Psoas muscle (tissue), 8 donors: ENCODE data around the gene AVPR1B. TPM values are rescaled to one million over a fixed set of nuclear protein-coding genes. Genes with fewer than 3 reads are reported as not detected.
A peak's percentile ranks its signal among the peaks of the same experiment; 100 is the strongest.

ENCODE experiments used
- ATAC-seq, 4 donors: fragments of 200-7000 bp; cut with Tn5 transposase; one replicate each; pipeline ENCODE4 v1.9.1; 2020; ENCODE audit warnings: moderate library complexity in 3 of 4, mild to moderate bottlenecking in 2 of 4
- DNase-seq, 2 donors: peaks; one replicate each; pipeline ENCODE4 v3.0.0-alpha.2; 2020
- H3K27ac ChIP-seq: fragments of 200-600 bp; one replicate; pipeline ENCODE4 v1.8.0; 2022
- H3K27me3 ChIP-seq, 3 donors: fragments of 200-600 bp in 1 of 3; one replicate each; pipeline versions ENCODE4 v1.6.1 to v1.8.0; 2013 to 2022; ENCODE audit warnings: low read length in 2 of 3, mild to moderate bottlenecking in 2 of 3, moderate library complexity in 1 of 3; ENCODE audit not compliant: insufficient read depth in 3 of 3
- H3K36me3 ChIP-seq, 2 donors: fragments of 200-600 bp in 1 of 2; one replicate each; pipeline versions ENCODE4 v1.6.1 to v1.8.0; 2013 to 2022; ENCODE audit warnings: low read depth in 1 of 2, mild to moderate bottlenecking in 1 of 2, moderate library complexity in 1 of 2; ENCODE audit not compliant: insufficient read depth in 1 of 2
- H3K4me1 ChIP-seq: fragments of 200-600 bp; one replicate; pipeline ENCODE4 v1.8.0; 2022
- H3K4me3 ChIP-seq: fragments of 200-600 bp; one replicate; pipeline ENCODE4 v1.8.0; 2022; ENCODE audit warnings: mild to moderate bottlenecking
- H3K9me3 ChIP-seq: fragments of 200-600 bp; one replicate; pipeline ENCODE4 v1.8.0; 2022
- WGBS, 3 donors: extraction: QIAGEN DNeasy Blood & Tissue Kit; methylation state at CpG; one replicate each; pipeline versions ENCODE4 v1.1.6 to v1.1.7; 2013; 5-methylcytosine and 5-hydroxymethylcytosine counted together
- intact Hi-C, 2 donors: fragments of 100-400 bp; cut with DNase I; formaldehyde crosslinking; loops; one replicate each; pipeline versions ENCODE4 v1.11.0 to v1.14.2; 2022
- polyA plus RNA-seq, 3 donors: library from polyadenylated mRNA; stranded (reverse); fragments of 200-250 nt; gene quantifications; one replicate each; pipeline ENCODE4 v1.2.3, GENCODE V29; 2013
- total RNA-seq, 4 donors: library from RNA; stranded (reverse); fragmentation: NEBNext Ultra II Directional in 2 of 4; extraction: Animal tissue kit (Norgen Biotek cat#: 25700) in 2 of 4; gene quantifications; one replicate each; pipeline versions ENCODE4 v1.2.1 to v1.2.4, GENCODE V29; 2021 to 2023
- TF ChIP-seq, protein P1 (sequence below): fragments of 200-600 bp; IDR thresholded peaks from one replicate; pipeline ENCODE4 v1.8.0; 2022; ENCODE audit warnings: antibody characterized with exemption
- donor health status: healthy with polysubstance abuse.
- donor health status: DM: no; HTN: no; CAD: no; lungs with moderate emphysema.
- donor health status: Bipolar disorder and iron deficiency.
- donor health status: healthy.
- donor health status: DM: yes; HTN: yes; CAD: no.
- donor health status: DM: no; HTN: no; CAD: no.
- donor health status: DM: no; HTN: no; CAD: no.
- donor health status: DM: yes; HTN: yes; CAD: no.

AVPR1B gene
- total and polyA plus RNA-seq, 7 donors, result not detected

DNA sequence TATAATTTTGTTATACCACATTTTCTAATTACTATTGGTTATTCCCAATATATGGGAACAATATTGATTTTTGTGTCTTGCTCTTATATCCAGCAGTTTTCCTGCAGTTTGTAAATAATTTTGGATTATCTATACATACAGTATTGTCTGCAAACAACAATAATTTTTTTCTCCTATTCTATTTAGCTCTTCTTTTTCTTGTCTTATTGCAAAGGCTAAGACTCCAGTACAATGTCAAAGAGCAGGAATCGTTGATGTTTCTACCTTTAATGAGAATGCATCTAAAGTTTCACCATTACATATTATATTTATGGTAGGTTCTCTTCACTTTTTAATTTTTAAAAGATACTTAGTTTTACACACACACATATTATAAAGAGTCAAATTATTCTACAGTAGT is 4.1 kb upstream of the AVPR1B start:
- DNase-seq (no peak), ATAC-seq (no peak)
- Histone ChIP-seq H3K9me3 (peaks cover 9% of the 10 kb centered on the region), H3K27ac (no peak overlapping the region), H3K4me3 (no peak overlapping the region), H3K36me3 (no peaks in the 10 kb centered on the region), H3K27me3 (peaks cover 0 to 23% (median 3%) of the 10 kb centered on the region in 3 donors), H3K4me1 (peaks cover 6% of the 10 kb centered on the region)
- WGBS, 3 donors, result 63 to 78% (median 72%) methylated on average over 1 of the region's 1 CpG
- TF ChIP-seq, protein P1, sequence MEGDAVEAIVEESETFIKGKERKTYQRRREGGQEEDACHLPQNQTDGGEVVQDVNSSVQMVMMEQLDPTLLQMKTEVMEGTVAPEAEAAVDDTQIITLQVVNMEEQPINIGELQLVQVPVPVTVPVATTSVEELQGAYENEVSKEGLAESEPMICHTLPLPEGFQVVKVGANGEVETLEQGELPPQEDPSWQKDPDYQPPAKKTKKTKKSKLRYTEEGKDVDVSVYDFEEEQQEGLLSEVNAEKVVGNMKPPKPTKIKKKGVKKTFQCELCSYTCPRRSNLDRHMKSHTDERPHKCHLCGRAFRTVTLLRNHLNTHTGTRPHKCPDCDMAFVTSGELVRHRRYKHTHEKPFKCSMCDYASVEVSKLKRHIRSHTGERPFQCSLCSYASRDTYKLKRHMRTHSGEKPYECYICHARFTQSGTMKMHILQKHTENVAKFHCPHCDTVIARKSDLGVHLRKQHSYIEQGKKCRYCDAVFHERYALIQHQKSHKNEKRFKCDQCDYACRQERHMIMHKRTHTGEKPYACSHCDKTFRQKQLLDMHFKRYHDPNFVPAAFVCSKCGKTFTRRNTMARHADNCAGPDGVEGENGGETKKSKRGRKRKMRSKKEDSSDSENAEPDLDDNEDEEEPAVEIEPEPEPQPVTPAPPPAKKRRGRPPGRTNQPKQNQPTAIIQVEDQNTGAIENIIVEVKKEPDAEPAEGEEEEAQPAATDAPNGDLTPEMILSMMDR, result no peak
- intact Hi-C loops, result no loop called here

DNA sequence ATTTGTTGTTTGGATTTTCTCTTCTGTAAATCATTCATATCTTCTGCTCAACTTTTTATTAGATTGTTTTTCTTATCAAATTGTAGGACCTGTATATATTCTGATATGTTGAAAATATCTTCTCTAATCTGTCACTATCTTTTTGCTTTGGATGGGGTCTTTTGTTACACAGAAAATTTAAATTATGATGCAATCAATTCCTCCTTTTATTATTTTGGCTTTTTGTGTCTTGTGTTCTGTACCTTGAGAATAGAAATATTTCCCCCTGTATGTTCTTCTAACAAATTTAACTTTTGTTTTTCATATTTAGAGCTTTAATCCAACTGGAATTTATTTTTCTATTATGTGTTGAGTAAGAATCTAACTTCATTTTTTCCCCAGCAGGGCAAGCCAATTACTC is 3.2 kb upstream of the AVPR1B start:
- H3K27me3 ChIP-seq, result peaks cover 0 to 23% (median 5%) of the 10 kb centered on the region in 3 donors
- TF ChIP-seq, protein P1, result no peak
- no peak overlapping the region for H3K4me3 ChIP-seq
- no peak for ATAC-seq
- H3K4me1 ChIP-seq, result peaks cover 6% of the 10 kb centered on the region
- no peak for DNase-seq
- intact Hi-C loops, result no loop called here
- peaks cover 9% of the 10 kb centered on the region for H3K9me3 ChIP-seq
- no peak overlapping the region for H3K27ac ChIP-seq
- H3K36me3 ChIP-seq, result no peaks in the 10 kb centered on the region

DNA sequence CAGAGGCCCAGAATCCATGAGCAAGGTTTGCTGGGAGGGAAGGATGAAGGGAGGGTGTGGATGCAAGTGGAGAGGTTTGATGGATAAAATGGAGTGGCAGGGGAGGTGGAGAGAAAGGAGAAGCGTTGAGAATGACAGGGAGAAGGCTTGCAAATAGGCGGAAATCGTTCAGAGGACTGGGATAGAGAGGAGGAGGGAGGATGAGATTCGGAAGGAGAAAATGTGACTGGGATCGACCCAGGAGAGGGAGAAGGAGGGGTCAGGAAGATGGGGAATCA is 376 bp downstream of the AVPR1B start:
- Histone ChIP-seq H3K36me3 (no peaks in the 10 kb centered on the region), H3K9me3 (peaks cover 9% of the 10 kb centered on the region), H3K27me3 (peaks cover 0 to 27% (median 5%) of the 10 kb centered on the region in 3 donors), H3K4me1 (peaks cover 6% of the 10 kb centered on the region), H3K4me3 (peak overlapping the region; percentile 57), H3K27ac (no peak overlapping the region)
- 11 to 14% (median 11%) methylated on average over 5 of the region's 5 CpGs for WGBS, 3 donors
- intact Hi-C loops, result no loop called here
- DNase-seq (no peak), ATAC-seq (no peak)
- TF ChIP-seq, protein P1, result no peak

DNA sequence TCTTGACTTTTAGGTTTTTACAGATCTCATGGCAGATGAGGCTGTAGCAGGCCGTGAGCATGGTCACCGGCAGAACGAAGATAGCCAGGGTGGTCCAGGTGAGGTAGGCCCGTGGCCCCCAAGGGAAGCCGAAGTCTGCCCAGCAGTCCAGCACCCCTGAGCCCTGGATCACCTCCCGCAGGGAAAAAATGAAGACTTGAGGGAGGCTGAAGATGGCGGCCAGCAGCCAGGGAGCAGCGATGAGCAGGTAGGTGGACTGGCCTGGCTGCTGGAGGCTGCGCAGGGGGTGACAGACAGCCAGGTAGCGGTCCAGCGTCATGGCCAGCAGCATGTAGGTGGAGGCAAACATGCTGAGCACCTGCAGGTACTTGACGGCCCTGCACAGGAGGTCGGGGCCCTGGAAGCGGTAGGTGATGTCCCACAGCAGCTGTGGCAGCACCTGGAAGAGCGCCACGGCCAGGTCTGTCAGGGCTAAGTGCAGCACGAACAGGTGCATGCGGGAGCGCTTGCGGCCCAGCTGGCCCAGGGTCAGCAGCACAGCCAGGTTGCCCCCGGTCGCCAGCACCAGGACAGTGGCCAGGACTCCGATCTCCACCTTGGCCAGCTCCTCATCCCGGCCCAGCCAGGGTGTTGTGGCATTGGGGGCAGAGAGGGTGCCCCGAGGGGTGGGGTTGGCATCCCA is 856 bp downstream of the AVPR1B start:
- Histone ChIP-seq H3K4me3 (peak overlapping the region; percentile 57), H3K9me3 (peaks cover 5% of the 10 kb centered on the region), H3K36me3 (no peaks in the 10 kb centered on the region), H3K27me3 (peaks cover 0 to 27% (median 5%) of the 10 kb centered on the region in 3 donors), H3K27ac (no peak overlapping the region), H3K4me1 (peaks cover 6% of the 10 kb centered on the region)
- intact Hi-C loops, result no loop called here
- DNase-seq (no peak), ATAC-seq (peak; percentile 14 to 28 (median 20))
- WGBS, 3 donors, result 66 to 75% (median 73%) methylated on average over 25 of the region's 25 CpGs
- TF ChIP-seq, protein P1, result no peak

DNA sequence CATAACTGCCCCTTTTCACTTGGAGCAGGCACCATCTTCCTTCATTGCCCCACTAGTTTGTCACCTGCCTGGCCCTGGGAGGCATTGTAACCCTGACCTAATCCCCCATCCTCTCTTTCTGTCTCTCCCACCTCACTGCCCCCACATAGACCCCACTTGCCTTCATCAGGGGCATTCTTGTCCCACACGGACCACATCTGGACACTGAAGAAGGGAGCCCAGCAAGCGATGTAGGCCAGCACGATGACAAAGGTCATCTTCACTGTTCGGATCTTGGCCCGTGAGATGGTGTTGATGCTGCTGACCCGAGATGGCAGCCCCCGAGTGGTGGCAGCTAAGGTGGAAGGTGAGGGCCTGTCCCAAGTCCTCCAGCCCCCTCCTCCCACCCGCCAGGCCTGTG is 1.4 kb downstream of the AVPR1B start:
- TF ChIP-seq, protein P1, result no peak
- intact Hi-C loops, result no loop called here
- Histone ChIP-seq H3K36me3 (no peaks in the 10 kb centered on the region), H3K4me3 (no peak overlapping the region), H3K27ac (no peak overlapping the region), H3K9me3 (peaks cover under 1% of the 10 kb centered on the region), H3K4me1 (peaks cover 6% of the 10 kb centered on the region), H3K27me3 (peaks cover 0 to 27% (median 5%) of the 10 kb centered on the region in 3 donors)
- 93 to 97% (median 95%) methylated on average over 7 to 8 of the region's 8 CpGs for WGBS, 3 donors
- DNase-seq, result no peak
- no peak for ATAC-seq
